ENCODE results near the gene ITLN2.
"Not testable (repeated sequence)": the region's sequence is repeated elsewhere in the genome, so short reads cannot be mapped to it uniquely, and the experiment has no call there.

DNA sequence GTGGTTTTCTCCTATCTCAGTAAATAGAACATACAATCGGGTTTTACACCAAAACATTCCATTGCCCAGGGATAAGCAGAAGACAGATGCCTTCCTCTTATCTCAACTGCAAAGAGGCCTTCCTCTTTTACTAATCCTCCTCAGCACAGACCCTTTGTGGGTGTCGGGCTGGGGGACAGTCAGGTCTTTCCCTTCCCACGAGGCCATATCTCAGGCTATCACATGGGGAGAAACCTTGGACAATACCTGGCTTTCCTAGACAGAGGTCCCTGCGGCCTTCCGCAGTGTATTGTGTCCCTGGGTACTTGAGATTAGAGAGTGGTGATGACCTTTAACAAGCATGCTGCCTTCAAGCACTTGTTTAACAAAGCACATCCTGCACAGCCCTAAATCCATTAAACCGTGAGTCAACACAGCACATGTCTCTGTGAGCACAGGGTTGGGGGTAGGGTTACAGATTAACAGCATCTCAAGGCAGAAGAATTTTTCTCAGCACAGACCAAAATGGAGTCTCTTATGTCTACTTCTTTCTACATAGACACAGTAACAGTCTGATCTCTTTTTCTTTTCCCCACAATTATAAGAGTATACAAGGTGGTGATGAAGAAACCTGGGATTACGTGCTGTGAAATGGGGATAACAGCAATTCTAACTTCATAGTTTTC is 5.3 kb downstream of the ITLN2 start:
- TF ChIP-seq, protein P1, sequence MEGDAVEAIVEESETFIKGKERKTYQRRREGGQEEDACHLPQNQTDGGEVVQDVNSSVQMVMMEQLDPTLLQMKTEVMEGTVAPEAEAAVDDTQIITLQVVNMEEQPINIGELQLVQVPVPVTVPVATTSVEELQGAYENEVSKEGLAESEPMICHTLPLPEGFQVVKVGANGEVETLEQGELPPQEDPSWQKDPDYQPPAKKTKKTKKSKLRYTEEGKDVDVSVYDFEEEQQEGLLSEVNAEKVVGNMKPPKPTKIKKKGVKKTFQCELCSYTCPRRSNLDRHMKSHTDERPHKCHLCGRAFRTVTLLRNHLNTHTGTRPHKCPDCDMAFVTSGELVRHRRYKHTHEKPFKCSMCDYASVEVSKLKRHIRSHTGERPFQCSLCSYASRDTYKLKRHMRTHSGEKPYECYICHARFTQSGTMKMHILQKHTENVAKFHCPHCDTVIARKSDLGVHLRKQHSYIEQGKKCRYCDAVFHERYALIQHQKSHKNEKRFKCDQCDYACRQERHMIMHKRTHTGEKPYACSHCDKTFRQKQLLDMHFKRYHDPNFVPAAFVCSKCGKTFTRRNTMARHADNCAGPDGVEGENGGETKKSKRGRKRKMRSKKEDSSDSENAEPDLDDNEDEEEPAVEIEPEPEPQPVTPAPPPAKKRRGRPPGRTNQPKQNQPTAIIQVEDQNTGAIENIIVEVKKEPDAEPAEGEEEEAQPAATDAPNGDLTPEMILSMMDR (IDR thresholded peaks at IDR 0.05): not testable (repeated sequence)
- TF ChIP-seq POLR2A, EP300, POLR2AphosphoS5 (IDR thresholded peaks at IDR 0.05): not testable (repeated sequence)
